K562 (cell line): Measurements from ENCODE around the gene ZFPM1. TPM values are rescaled to one million over a fixed set of nuclear protein-coding genes. Genes with fewer than 3 reads are reported as not detected.
A peak's percentile ranks its signal among the peaks of the same experiment; 100 is the strongest.

ENCODE experiments used
- CREM ChIP-seq: IDR thresholded peaks from 2 replicates; pipeline ENCODE4 v1.6.1; 2014; ENCODE audit warnings: antibody characterized with exemption, low read depth
- EHMT2 ChIP-seq: fragments of 450-650 bp; IDR thresholded peaks from 2 replicates; pipeline ENCODE4 v1.6.1; 2018; ENCODE audit warnings: antibody characterized with exemption
- POLR2H ChIP-seq: IDR thresholded peaks from 2 replicates; pipeline ENCODE4 v1.6.1; 2016; ENCODE audit warnings: missing genetic modification characterization, low read depth, mild to moderate bottlenecking, control low read depth, missing compliant biosample characterization, moderate library complexity
- PTBP1 ChIP-seq: fragments of 200-400 bp; formaldehyde crosslinking; IDR thresholded peaks from 2 replicates; pipeline ENCODE4 v1.6.1; 2017; ENCODE audit warnings: low read depth, low read length
- ZKSCAN8 ChIP-seq: fragments of 200-800 bp; sonication (Bioruptor generic); IDR thresholded peaks from 2 replicates; pipeline ENCODE4 v1.6.1; 2016; ENCODE audit warnings: missing genetic modification characterization, missing compliant biosample characterization
- polyA plus RNA-seq, 8 experiments: library from polyadenylated mRNA; depleted of rRNA in 4 of 8; stranded (reverse) in 5 of 8; unstranded in 3 of 8; fragments of >200 nt; fragmentation: Nextera tagmentation in 2 of 8; fragmentation: Illumina TruSeq in 1 of 8; extraction: Ambion mirVana in 2 of 8; extraction: Trizol in 1 of 8; gene quantifications; 2 replicates each; pipeline versions ENCODE4 v1.2.1 to v1.2.3, GENCODE V29; 2011 to 2014; ENCODE audit warnings: inconsistent platforms in 1 of 8, missing spikeins in 1 of 8
- total RNA-seq, 7 experiments: library from RNA; depleted of rRNA in 6 of 7; stranded (reverse); fragments of >200 nt in 6 of 7; fragmentation: Illumina TruSeq in 2 of 7; extraction: Trizol in 2 of 7; gene quantifications; 2 replicates each; pipeline versions ENCODE4 v1.2.1 to v1.2.3, GENCODE V29; 2011 to 2021; ENCODE audit warnings: low replicate concordance in 1 of 7
- TF ChIP-seq, protein P1 (sequence below): sonication (generic); formaldehyde crosslinking; IDR thresholded peaks from 2 replicates; pipeline ENCODE4 v1.8.0; 2022; ENCODE audit warnings: mild to moderate bottlenecking, missing genetic modification reagents
- TF ChIP-seq, protein P2 (sequence below): IDR thresholded peaks from 3 replicates; pipeline ENCODE4 v1.6.1; 2011; ENCODE audit warnings: borderline replicate concordance, mild to moderate bottlenecking, moderate library complexity; ENCODE audit not compliant: insufficient read length; ENCODE audit errors: extremely low read depth
- TF ChIP-seq, protein P3 (sequence below): fragments of 450-650 bp; IDR thresholded peaks from 2 replicates; pipeline ENCODE4 v1.7.1; 2018; ENCODE audit warnings: mild to moderate bottlenecking, low read depth; ENCODE audit not compliant: partially characterized antibody

ZFPM1 gene
- total and polyA plus RNA-seq, 9 of the 15 experiments (the other 6 are each of a cell fraction or from before 2014, with no cell fraction given): 0.03 to 35.9 (median 1.4) TPM

DNA sequence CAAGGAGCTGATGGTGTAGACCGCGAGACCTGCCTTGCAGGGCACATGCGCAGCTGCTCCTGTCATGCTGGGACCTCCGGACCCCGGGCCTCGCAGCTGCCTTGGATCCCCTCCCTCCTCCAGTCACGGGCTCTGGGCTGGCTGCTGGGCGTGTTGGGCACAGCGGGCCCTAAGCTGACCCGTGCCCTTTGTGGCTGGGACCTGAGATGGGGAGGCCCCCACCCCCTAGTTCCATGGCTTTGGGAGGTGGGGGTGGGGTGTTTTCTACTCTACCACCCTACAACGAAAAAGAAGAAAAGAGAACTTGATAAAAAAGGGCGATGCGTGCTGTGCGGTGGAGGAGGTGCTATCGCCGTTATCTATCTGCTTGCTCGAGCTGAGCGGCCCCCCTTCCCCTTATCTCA, 14.5 kb downstream of the ZFPM1 start (continued):
- TF ChIP-seq, protein P1, sequence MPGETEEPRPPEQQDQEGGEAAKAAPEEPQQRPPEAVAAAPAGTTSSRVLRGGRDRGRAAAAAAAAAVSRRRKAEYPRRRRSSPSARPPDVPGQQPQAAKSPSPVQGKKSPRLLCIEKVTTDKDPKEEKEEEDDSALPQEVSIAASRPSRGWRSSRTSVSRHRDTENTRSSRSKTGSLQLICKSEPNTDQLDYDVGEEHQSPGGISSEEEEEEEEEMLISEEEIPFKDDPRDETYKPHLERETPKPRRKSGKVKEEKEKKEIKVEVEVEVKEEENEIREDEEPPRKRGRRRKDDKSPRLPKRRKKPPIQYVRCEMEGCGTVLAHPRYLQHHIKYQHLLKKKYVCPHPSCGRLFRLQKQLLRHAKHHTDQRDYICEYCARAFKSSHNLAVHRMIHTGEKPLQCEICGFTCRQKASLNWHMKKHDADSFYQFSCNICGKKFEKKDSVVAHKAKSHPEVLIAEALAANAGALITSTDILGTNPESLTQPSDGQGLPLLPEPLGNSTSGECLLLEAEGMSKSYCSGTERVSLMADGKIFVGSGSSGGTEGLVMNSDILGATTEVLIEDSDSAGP: no peak
- TF ChIP-seq ZKSCAN8 (CRISPR knock-in tag): no peak
- TF ChIP-seq PTBP1: no peak
- TF ChIP-seq, protein P2, sequence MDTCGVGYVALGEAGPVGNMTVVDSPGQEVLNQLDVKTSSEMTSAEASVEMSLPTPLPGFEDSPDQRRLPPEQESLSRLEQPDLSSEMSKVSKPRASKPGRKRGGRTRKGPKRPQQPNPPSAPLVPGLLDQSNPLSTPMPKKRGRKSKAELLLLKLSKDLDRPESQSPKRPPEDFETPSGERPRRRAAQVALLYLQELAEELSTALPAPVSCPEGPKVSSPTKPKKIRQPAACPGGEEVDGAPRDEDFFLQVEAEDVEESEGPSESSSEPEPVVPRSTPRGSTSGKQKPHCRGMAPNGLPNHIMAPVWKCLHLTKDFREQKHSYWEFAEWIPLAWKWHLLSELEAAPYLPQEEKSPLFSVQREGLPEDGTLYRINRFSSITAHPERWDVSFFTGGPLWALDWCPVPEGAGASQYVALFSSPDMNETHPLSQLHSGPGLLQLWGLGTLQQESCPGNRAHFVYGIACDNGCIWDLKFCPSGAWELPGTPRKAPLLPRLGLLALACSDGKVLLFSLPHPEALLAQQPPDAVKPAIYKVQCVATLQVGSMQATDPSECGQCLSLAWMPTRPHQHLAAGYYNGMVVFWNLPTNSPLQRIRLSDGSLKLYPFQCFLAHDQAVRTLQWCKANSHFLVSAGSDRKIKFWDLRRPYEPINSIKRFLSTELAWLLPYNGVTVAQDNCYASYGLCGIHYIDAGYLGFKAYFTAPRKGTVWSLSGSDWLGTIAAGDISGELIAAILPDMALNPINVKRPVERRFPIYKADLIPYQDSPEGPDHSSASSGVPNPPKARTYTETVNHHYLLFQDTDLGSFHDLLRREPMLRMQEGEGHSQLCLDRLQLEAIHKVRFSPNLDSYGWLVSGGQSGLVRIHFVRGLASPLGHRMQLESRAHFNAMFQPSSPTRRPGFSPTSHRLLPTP: no peak
- no peak for TF ChIP-seq POLR2H (tag)
- 0 out of 2 replicates have a peak, but pooled peaks have one; percentile 13 for TF ChIP-seq CREM
- TF ChIP-seq, protein P3, sequence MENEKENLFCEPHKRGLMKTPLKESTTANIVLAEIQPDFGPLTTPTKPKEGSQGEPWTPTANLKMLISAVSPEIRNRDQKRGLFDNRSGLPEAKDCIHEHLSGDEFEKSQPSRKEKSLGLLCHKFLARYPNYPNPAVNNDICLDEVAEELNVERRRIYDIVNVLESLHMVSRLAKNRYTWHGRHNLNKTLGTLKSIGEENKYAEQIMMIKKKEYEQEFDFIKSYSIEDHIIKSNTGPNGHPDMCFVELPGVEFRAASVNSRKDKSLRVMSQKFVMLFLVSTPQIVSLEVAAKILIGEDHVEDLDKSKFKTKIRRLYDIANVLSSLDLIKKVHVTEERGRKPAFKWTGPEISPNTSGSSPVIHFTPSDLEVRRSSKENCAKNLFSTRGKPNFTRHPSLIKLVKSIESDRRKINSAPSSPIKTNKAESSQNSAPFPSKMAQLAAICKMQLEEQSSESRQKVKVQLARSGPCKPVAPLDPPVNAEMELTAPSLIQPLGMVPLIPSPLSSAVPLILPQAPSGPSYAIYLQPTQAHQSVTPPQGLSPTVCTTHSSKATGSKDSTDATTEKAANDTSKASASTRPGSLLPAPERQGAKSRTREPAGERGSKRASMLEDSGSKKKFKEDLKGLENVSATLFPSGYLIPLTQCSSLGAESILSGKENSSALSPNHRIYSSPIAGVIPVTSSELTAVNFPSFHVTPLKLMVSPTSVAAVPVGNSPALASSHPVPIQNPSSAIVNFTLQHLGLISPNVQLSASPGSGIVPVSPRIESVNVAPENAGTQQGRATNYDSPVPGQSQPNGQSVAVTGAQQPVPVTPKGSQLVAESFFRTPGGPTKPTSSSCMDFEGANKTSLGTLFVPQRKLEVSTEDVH: no peak
- no peak for TF ChIP-seq EHMT2
